ENCODE data around the gene MTPN.
A peak's percentile ranks its signal among the peaks of the same experiment; 100 is the strongest.

The MTPN gene

DNA sequence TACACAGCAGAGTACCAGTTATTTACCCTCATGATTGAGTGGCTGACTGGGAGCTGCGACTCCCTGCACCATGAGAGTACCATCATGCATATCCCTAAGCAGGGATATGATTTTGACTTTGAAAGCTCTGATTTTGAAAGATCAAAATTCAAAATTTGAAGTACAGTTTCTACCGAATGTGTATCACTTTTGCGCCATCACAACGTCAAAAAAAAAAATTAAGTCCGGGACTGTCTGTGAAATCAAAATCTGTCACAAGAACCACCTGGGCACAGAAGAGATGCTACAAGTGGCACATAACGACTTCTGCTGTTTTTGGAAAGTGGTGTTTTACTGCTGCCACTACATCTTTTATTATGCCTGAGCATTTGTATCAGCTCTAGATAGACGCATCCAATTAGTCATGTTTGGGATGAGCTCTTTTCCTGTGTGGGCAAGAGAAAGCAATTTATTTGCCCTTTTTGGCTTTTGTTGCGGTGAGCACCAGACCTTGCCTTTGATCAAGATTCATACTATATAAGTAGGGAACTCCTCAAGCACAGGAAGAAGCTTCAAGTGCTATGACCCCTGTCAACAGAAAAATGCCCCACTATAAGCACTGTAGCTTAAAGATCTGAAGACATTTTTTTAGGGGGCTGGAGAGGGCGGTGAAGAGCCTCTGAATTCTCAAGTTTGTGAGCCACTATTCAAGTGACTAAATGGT lies 10.7 kb downstream of the MTPN start:
- H3K4me3 ChIP-seq (ENCODE audit: low read length): no peak overlapping the region
- DNase-seq (ENCODE audit: low read depth): no peak
- TF ChIP-seq, protein P1, sequence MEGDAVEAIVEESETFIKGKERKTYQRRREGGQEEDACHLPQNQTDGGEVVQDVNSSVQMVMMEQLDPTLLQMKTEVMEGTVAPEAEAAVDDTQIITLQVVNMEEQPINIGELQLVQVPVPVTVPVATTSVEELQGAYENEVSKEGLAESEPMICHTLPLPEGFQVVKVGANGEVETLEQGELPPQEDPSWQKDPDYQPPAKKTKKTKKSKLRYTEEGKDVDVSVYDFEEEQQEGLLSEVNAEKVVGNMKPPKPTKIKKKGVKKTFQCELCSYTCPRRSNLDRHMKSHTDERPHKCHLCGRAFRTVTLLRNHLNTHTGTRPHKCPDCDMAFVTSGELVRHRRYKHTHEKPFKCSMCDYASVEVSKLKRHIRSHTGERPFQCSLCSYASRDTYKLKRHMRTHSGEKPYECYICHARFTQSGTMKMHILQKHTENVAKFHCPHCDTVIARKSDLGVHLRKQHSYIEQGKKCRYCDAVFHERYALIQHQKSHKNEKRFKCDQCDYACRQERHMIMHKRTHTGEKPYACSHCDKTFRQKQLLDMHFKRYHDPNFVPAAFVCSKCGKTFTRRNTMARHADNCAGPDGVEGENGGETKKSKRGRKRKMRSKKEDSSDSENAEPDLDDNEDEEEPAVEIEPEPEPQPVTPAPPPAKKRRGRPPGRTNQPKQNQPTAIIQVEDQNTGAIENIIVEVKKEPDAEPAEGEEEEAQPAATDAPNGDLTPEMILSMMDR (conservative IDR thresholded peaks at IDR 0.05; ENCODE audit: low read length): no peak

DNA sequence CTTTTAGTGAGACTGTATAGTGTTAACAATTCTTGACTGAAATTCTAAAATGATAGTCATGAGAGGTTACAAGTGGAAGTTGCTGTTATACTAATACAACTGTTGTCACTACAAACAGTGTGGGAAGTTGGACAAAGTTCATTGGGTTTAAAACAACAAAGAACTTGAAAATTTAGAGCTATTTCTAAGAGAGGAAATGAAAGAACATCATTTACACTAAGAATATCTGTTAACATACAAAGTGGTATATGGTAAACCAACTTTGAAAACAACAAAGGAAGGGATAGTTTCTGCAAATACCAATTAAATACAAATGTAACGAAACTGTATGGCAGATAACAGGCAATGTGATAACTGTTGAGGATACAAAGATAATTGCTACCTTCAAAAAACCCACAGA lies 11.6 kb downstream of the MTPN start:
- DNase-seq (ENCODE audit: low read depth): no peak
- TF ChIP-seq, protein P1 (conservative IDR thresholded peaks at IDR 0.05; ENCODE audit: low read length): no peak
- H3K4me3 ChIP-seq (ENCODE audit: low read length): no peak overlapping the region

DNA sequence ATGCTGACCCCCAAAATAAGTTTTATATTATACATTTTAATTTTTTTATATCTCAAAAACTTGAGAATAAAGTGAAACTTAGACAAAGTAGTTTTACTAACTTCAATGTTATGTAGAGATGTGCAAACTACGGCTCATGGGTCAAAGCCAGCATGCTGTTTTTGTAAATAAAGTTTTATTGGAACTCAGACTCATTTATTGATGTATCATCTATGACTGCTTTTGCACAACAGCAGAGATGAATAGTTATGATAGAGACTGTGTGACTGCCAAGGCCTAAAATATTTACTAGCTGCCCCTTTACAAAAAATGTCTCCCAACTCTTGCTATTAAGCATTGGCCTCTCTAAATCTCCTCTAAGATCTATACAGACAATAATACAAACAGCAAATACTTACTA lies 12.4 kb downstream of the MTPN start:
- H3K4me3 ChIP-seq (ENCODE audit: low read length): no peak overlapping the region
- TF ChIP-seq, protein P1 (conservative IDR thresholded peaks at IDR 0.05; ENCODE audit: low read length): no peak
- no peak for DNase-seq (ENCODE audit: low read depth)

DNA sequence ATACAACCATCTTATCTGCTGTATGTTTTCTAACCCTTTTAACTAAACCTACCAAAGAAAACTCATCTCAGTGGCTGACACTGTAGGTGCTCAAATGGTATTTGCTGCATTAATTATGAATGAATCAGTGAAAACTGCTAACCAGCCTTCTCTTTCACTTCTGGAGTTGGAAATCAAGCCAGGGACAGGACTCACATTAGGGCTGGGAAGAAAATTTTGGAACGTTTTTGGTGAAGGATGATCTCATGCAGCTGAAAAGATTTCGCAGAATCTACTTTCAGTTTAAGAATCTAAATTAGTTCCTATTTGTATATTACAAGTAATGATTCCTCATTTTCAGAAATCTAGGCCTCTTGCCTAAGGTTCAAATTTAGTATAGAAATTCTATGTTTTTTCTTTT lies 12.9 kb downstream of the MTPN start:
- TF ChIP-seq, protein P1 (conservative IDR thresholded peaks at IDR 0.05; ENCODE audit: low read length): no peak
- DNase-seq (ENCODE audit: low read depth): peak; percentile 51
- H3K4me3 ChIP-seq (ENCODE audit: low read length): peak overlapping the region; percentile 31

DNA sequence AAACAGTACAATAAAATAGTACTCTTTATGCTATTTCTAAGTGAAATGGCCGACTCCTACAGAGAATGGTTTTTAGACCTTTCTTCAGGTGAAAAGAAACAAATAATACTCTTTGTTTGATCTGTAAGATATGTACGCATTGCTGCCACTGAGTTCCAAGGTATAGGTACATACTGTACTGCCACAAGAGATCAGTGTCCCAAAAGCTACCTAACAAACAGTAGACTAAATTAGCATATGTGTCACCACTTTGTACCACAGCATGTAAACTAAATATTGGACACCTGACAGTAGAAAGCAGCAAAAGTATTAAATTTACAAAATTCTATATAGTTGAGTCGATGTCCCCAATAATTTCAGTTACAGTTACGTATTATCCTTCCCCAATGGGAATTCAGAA lies 14.4 kb downstream of the MTPN start:
- no peak for DNase-seq (ENCODE audit: low read depth)
- H3K4me3 ChIP-seq (ENCODE audit: low read length): no peak overlapping the region
- TF ChIP-seq, protein P1 (conservative IDR thresholded peaks at IDR 0.05; ENCODE audit: low read length): no peak

DNA sequence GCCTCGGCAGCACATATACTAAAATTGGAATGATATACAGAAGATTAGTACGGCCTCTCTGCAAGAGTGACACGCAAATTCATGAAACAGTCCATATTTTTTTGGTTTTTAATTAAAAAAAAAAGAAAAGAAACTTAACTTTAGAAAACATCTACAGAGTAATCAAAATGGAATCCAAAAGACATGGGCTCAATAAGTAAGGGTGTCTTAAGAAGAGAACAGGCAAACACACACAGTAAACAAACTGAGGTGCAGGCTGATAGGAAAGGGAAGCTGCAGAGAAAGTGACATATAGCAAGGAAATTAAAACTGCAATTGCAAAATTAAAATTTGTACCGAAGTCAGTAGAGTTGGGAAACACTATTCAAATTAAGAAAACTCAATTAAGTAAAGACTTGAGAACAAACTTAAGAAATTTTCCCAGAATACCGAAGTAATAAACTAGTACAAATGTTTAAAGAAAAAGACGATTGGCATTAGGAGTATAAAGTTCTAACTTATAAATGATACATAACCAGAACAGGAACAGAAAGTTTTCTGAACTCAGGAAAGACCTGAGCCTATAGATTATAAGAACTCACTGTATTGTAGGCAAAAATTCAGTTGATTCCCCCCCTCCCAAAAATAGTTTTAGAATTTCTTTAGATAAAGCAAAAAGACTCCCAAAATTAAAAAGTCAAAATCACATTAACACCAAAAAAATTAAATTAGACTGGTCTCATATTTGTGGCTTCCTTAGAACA lies 16.3 kb downstream of the MTPN start:
- TF ChIP-seq, protein P1 (conservative IDR thresholded peaks at IDR 0.05; ENCODE audit: low read length): no peak
- no peak overlapping the region for H3K4me3 ChIP-seq (ENCODE audit: low read length)
- no peak for DNase-seq (ENCODE audit: low read depth)
